SJCRH30 (cell line): ENCODE results near the gene FNIP2. TPM values are rescaled to one million over a fixed set of nuclear protein-coding genes. Genes with fewer than 3 reads are reported as not detected.
"Not testable (repeated sequence)": the region's sequence is repeated elsewhere in the genome, so short reads cannot be mapped to it uniquely, and the experiment has no call there.

Source experiments
- DNase-seq, 2 experiments: peaks; one replicate each; pipeline ENCODE4 v3.0.0-alpha.2; 2015 to 2020
- H3K27ac ChIP-seq: fragments of 250-450 bp; sonication (Bioruptor Pico); 2 replicates; pipeline ENCODE4 v1.5.1; 2020; ENCODE audit warnings: mild to moderate bottlenecking, moderate library complexity
- H3K27me3 ChIP-seq: fragments of 250-450 bp; sonication (Bioruptor Pico); 2 replicates; pipeline ENCODE4 v1.5.1; 2020; ENCODE audit warnings: mild to moderate bottlenecking, moderate library complexity
- H3K36me3 ChIP-seq: fragments of 250-450 bp; sonication (Bioruptor Pico); 2 replicates; pipeline ENCODE4 v1.5.1; 2020; ENCODE audit warnings: mild to moderate bottlenecking, moderate library complexity
- H3K4me1 ChIP-seq: fragments of 250-450 bp; sonication (Bioruptor Pico); 2 replicates; pipeline ENCODE4 v1.5.1; 2020; ENCODE audit warnings: mild to moderate bottlenecking, moderate library complexity
- H3K4me3 ChIP-seq: fragments of 250-450 bp; sonication (Bioruptor Pico); 2 replicates; pipeline ENCODE4 v1.5.1; 2020; ENCODE audit warnings: mild to moderate bottlenecking, moderate library complexity
- H3K9me3 ChIP-seq: fragments of 250-450 bp; sonication (Bioruptor Pico); replicated peaks from 2 replicates; pipeline ENCODE4 v1.5.1; 2020; ENCODE audit warnings: mild to moderate bottlenecking, moderate library complexity
- total RNA-seq: library from RNA; depleted of rRNA; stranded (reverse); fragments of >200 nt; shearing (Covaris generic); gene quantifications from 2 replicates; pipeline ENCODE4 v1.2.3, GENCODE V29; 2014; rRNA removed

Gene FNIP2
- total RNA-seq, 1 experiment from 2014 or later = 18.4 TPM

- not testable (repeated sequence) for H3K9me3 ChIP-seq, H3K27me3 ChIP-seq, DNase-seq, H3K36me3 ChIP-seq, H3K27ac ChIP-seq, H3K4me3 ChIP-seq, H3K4me1 ChIP-seq
These were observed 183.5 kb downstream of the FNIP2 start for GRCh38 chr4:158952221-158952774.

- not testable (repeated sequence) for H3K9me3 ChIP-seq, DNase-seq
These were observed 187.5 kb downstream of the FNIP2 start for GRCh38 chr4:158956345-158956744.

GRCh38 chr4:158956918-158957317 lies 188.1 kb downstream of the FNIP2 start:
- H3K9me3 ChIP-seq, H3K4me3 ChIP-seq, H3K27ac ChIP-seq, H3K36me3 ChIP-seq, H3K4me1 ChIP-seq, H3K27me3 ChIP-seq, DNase-seq: not testable (repeated sequence)

More at GRCh38 chr4:158956345-158956744, 187.5 kb downstream of the FNIP2 start:
- not testable (repeated sequence) for H3K4me1 ChIP-seq, H3K27ac ChIP-seq, H3K27me3 ChIP-seq, H3K4me3 ChIP-seq, H3K36me3 ChIP-seq

Other genes starting within 250 kb of the FNIP2 start
- 0.08 TPM in 1 of 2 replicates, not detected in the other for gene RXFP1, start 247.1 kb upstream of the FNIP2 start, total RNA-seq
- gene C4orf46, start 97.1 kb upstream of the FNIP2 start, total RNA-seq = 26.4 and 29.1 TPM in 2 replicates
- 6.1 and 8.9 TPM in 2 replicates for gene ETFDH, start 96.7 kb upstream of the FNIP2 start, total RNA-seq
- 26.2 and 26.9 TPM in 2 replicates for gene PPID, start 45.6 kb upstream of the FNIP2 start, total RNA-seq